Neural crest cell (in vitro differentiated cells): ENCODE results near the gene PRELID3B. TPM values are rescaled to one million over a fixed set of nuclear protein-coding genes. Genes with fewer than 3 reads are reported as not detected.

Experiments used
- DNase-seq: peaks from one replicate; pipeline ENCODE4 v3.0.0; 2021; ENCODE audit warnings: low read depth, mixed read lengths, low spot score
- H3K27ac Mint-ChIP-seq: one replicate; pipeline ENCODE4 v1.8.0; 2021; ENCODE audit warnings: mild to moderate bottlenecking, mixed read lengths; ENCODE audit not compliant: unreplicated experiment
- H3K27me3 Mint-ChIP-seq: 2 replicates; pipeline ENCODE4 v1.8.0; 2021; ENCODE audit warnings: low read depth, mild to moderate bottlenecking, mixed read lengths
- H3K36me3 Mint-ChIP-seq: 2 replicates; pipeline ENCODE4 v1.8.0; 2021; ENCODE audit warnings: low read depth, mild to moderate bottlenecking, mixed read lengths
- H3K4me1 Mint-ChIP-seq: 2 replicates; pipeline ENCODE4 v1.8.0; 2021; ENCODE audit warnings: mixed read lengths
- H3K4me3 Mint-ChIP-seq: one replicate; pipeline ENCODE4 v1.8.0; 2021; ENCODE audit warnings: mild to moderate bottlenecking, mixed read lengths
- H3K9me3 Mint-ChIP-seq: 2 replicates; pipeline ENCODE4 v1.8.0; 2021; ENCODE audit warnings: mixed read lengths
- CTCF ChIP-seq: fragments of 200-600 bp; sonication (generic); conservative IDR thresholded peaks from 2 replicates; pipeline ENCODE4 v1.5.0; 2021; ENCODE audit warnings: antibody characterized with exemption, mild to moderate bottlenecking
- total RNA-seq: library from RNA; stranded (reverse); gene quantifications from 2 replicates; pipeline ENCODE4 v1.2.1, GENCODE V29; 2021

Gene PRELID3B
- total RNA-seq, 1 donor from 2014 or later, result 45.3 TPM

GRCh38 chr20:59004763-59005522, 37.6 kb downstream of the PRELID3B start:
- Mint-ChIP-seq H3K27ac (no peak overlapping the region), H3K9me3 (no peaks in the 10 kb centered on the region), H3K4me3 (no peak overlapping the region), H3K27me3 (no peaks in the 10 kb centered on the region), H3K4me1 (peaks cover 32% of the 10 kb centered on the region), H3K36me3 (no peaks in the 10 kb centered on the region)
- TF ChIP-seq CTCF, result no peak
- DNase-seq, result no peak

GRCh38 chr20:59004493-59004762, 38.2 kb downstream of the PRELID3B start:
- no peak overlapping the region for H3K27ac Mint-ChIP-seq
- H3K4me1 Mint-ChIP-seq, result peaks cover 27% of the 10 kb centered on the region
- no peaks in the 10 kb centered on the region for H3K27me3 Mint-ChIP-seq
- no peak for TF ChIP-seq CTCF
- H3K4me3 Mint-ChIP-seq, result peak overlapping the region; percentile 47
- DNase-seq, result no peak
- no peaks in the 10 kb centered on the region for H3K9me3 Mint-ChIP-seq
- no peaks in the 10 kb centered on the region for H3K36me3 Mint-ChIP-seq

GRCh38 chr20:59003836-59004492, 38.6 kb downstream of the PRELID3B start:
- no peaks in the 10 kb centered on the region for H3K27me3 Mint-ChIP-seq
- peak overlapping the region; percentile 47 for H3K4me3 Mint-ChIP-seq
- no peaks in the 10 kb centered on the region for H3K36me3 Mint-ChIP-seq
- DNase-seq, result no peak
- TF ChIP-seq CTCF, result no peak
- H3K9me3 Mint-ChIP-seq, result no peaks in the 10 kb centered on the region
- H3K4me1 Mint-ChIP-seq, result peaks cover 23% of the 10 kb centered on the region
- H3K27ac Mint-ChIP-seq, result no peak overlapping the region

- Mint-ChIP-seq H3K36me3 (no peaks in the 10 kb centered on the region), H3K27ac (peak overlapping the region; percentile 61), H3K4me1 (peaks cover 19% of the 10 kb centered on the region), H3K9me3 (no peaks in the 10 kb centered on the region), H3K27me3 (no peaks in the 10 kb centered on the region), H3K4me3 (peak overlapping the region; percentile 4)
- DNase-seq, result no peak
- TF ChIP-seq CTCF, result no peak
Measured at GRCh38 chr20:59002874-59003399, 39.6 kb downstream of the PRELID3B start.

- no peak overlapping the region for H3K4me3 Mint-ChIP-seq
- H3K4me1 Mint-ChIP-seq, result peaks cover 19% of the 10 kb centered on the region
- H3K27me3 Mint-ChIP-seq, result no peaks in the 10 kb centered on the region
- H3K9me3 Mint-ChIP-seq, result no peaks in the 10 kb centered on the region
- no peak overlapping the region for H3K27ac Mint-ChIP-seq
- no peaks in the 10 kb centered on the region for H3K36me3 Mint-ChIP-seq
- DNase-seq, result no peak
- no peak for TF ChIP-seq CTCF
Measured at GRCh38 chr20:59002388-59002787, 40.2 kb downstream of the PRELID3B start.
